Fibroblast of lung (primary cell): ENCODE results near the gene MMP23B. TPM values are rescaled to one million over a fixed set of nuclear protein-coding genes. Genes with fewer than 3 reads are reported as not detected.

Experiments used
- DNase-seq, 2 donors: peaks; one replicate each; pipeline versions ENCODE4 v3.0.0 to v3.0.0-alpha.2; 2010; ENCODE audit warnings: low read depth in 2 of 2
- H2AFZ ChIP-seq: 2 replicates; pipeline ENCODE4 v1.5.1; 2012; ENCODE audit warnings: low read length, control low read depth, inconsistent platforms
- H3K27ac ChIP-seq: 2 replicates; pipeline ENCODE4 v1.5.1; 2011; ENCODE audit warnings: low read length, control low read depth; ENCODE audit not compliant: insufficient read depth
- H3K27me3 ChIP-seq: 2 replicates; pipeline ENCODE4 v1.5.1; 2011; ENCODE audit warnings: mild to moderate bottlenecking, low read length; ENCODE audit not compliant: control insufficient read depth, insufficient read depth
- H3K36me3 ChIP-seq: 2 replicates; pipeline ENCODE4 v1.5.1; 2011; ENCODE audit warnings: low read length; ENCODE audit not compliant: control insufficient read depth, insufficient read depth
- H3K4me1 ChIP-seq: 2 replicates; pipeline ENCODE4 v1.5.1; 2011; ENCODE audit warnings: low read length; ENCODE audit not compliant: control insufficient read depth, insufficient read depth; ENCODE audit errors: extremely low read depth
- H3K4me2 ChIP-seq: 2 replicates; pipeline ENCODE4 v1.5.1; 2011; ENCODE audit warnings: low read length, control low read depth; ENCODE audit not compliant: insufficient read depth; ENCODE audit errors: extremely low read depth
- H3K4me3 ChIP-seq, 4 experiments: fragments of 200-600 bp in 1 of 4; sonication (generic) in 1 of 4; replicated peaks in 1 of 4; 2 replicates each; pipeline ENCODE4 v1.5.1; 2011 to 2016; ENCODE audit warnings: low read length in 4 of 4, low read depth in 3 of 4, mild to moderate bottlenecking in 3 of 4, control low read depth in 2 of 4, inconsistent platforms in 1 of 4, mixed read lengths in 1 of 4; ENCODE audit not compliant: insufficient read depth in 1 of 4; ENCODE audit errors: control extremely low read depth in 1 of 4
- H3K79me2 ChIP-seq: 2 replicates; pipeline ENCODE4 v1.5.1; 2012; ENCODE audit warnings: mild to moderate bottlenecking, low read length, inconsistent platforms; ENCODE audit not compliant: control insufficient read depth, insufficient read depth
- H3K9ac ChIP-seq: 2 replicates; pipeline ENCODE4 v1.5.1; 2011; ENCODE audit warnings: mild to moderate bottlenecking, low read length, control low read depth; ENCODE audit not compliant: insufficient read depth
- H3K9me3 ChIP-seq: 2 replicates; pipeline ENCODE4 v1.5.1; 2012; ENCODE audit warnings: low read depth, low read length; ENCODE audit not compliant: control insufficient read depth, insufficient read depth
- H4K20me1 ChIP-seq: 2 replicates; pipeline ENCODE4 v1.5.1; 2011; ENCODE audit warnings: low read length; ENCODE audit not compliant: control insufficient read depth, insufficient read depth; ENCODE audit errors: extremely low read depth
- CTCF ChIP-seq, 2 donors: IDR thresholded peaks in 1 of 2; conservative IDR thresholded peaks in 1 of 2; 1 replicate in 1 of 2; 2 replicates in 1 of 2; pipeline ENCODE4 v1.5.1; 2011 to 2012; ENCODE audit warnings: low read length in 2 of 2, control low read depth in 1 of 2, inconsistent platforms in 1 of 2, low read depth in 1 of 2, mild to moderate bottlenecking in 1 of 2
- EZH2 ChIP-seq: IDR thresholded peaks from 2 replicates; pipeline ENCODE4 v1.5.1; 2012; ENCODE audit warnings: low read length, control low read depth, mild to moderate bottlenecking; ENCODE audit errors: missing control alignments
- polyA plus RNA-seq, 2 donors: library from polyadenylated mRNA; depleted of rRNA in 1 of 2; stranded (reverse) in 1 of 2; unstranded in 1 of 2; fragments of >200 nt; gene quantifications; 2 replicates each; pipeline ENCODE4 v1.2.1, GENCODE V29; 2011 to 2012; ENCODE audit warnings: missing spikeins in 1 of 2
- total RNA-seq: library from RNA; depleted of rRNA; stranded (reverse); fragments of >200 nt; gene quantifications from 2 replicates; pipeline ENCODE4 v1.2.1, GENCODE V29; 2014

Gene MMP23B
- total and polyA plus RNA-seq, 2 donors (not counting 1 experiment from before 2014, with no cell fraction given), result 0.89 to 4.6 TPM

DNA sequence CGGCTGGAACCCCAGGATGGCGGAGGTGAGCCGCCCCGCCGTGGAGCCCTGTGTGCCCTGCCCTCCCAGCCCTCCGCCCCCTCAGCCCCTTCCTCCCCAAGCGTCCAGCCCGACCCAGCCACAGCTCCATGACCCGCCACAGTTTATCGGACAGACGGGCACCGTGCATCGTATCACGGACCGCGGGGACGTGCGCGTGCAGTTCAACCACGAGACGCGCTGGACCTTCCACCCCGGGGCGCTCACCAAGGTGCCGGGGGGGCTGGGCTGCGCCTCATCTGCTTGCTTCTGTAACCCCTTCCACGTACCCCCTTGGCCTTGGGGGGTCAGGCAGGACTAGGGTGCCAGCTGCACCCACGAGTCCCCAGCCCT lies 6.6 kb upstream of the MMP23B start:
- no peak for DNase-seq
- Histone ChIP-seq H3K27me3 (no peaks in the 10 kb centered on the region), H3K79me2 (no peaks in the 10 kb centered on the region), H4K20me1 (no peaks in the 10 kb centered on the region), H3K4me1 (no peaks in the 10 kb centered on the region), H3K27ac (no peak overlapping the region), H3K4me2 (no peak overlapping the region), H2AFZ (no peak overlapping the region), H3K4me3 (no peak overlapping the region), H3K9me3 (no peaks in the 10 kb centered on the region), H3K36me3 (peaks cover 8% of the 10 kb centered on the region), H3K9ac (no peak overlapping the region)
- TF ChIP-seq CTCF (conservative IDR thresholded peaks at IDR 0.05 in 1 of 2, IDR thresholded peaks at IDR 0.05 in 1 of 2; ENCODE audit: low read depth in 1 of 2, low read length in 2 of 2) (no peak), EZH2 (no peak)

DNA sequence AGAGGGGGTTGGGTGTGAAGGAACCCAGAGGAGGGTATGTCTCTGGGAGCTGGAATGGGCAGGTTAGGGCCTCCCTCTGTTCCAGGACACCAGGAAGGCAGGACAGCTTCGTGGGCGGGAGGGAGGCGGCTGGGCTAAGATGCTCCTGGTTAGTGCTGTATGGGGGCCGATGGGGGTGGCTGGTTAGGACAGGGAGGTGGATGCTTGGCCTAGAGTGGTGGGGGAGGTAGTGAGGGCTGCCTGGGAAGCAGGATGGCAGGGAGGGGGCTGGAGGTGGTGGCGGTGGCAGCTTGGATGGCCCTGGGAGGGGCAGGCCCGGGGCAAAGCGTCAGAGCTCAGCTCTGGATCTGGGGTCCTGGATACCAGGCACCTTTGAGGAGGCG lies 6.2 kb upstream of the MMP23B start:
- H3K27ac ChIP-seq, result no peak overlapping the region
- no peak overlapping the region for H3K9ac ChIP-seq
- no peaks in the 10 kb centered on the region for H3K4me1 ChIP-seq
- no peaks in the 10 kb centered on the region for H3K79me2 ChIP-seq
- H3K4me3 ChIP-seq, result no peak overlapping the region
- peaks cover 8% of the 10 kb centered on the region for H3K36me3 ChIP-seq
- no peaks in the 10 kb centered on the region for H4K20me1 ChIP-seq
- H3K4me2 ChIP-seq, result no peak overlapping the region
- H3K9me3 ChIP-seq, result no peaks in the 10 kb centered on the region
- TF ChIP-seq EZH2 (no peak), CTCF (conservative IDR thresholded peaks at IDR 0.05 in 1 of 2, IDR thresholded peaks at IDR 0.05 in 1 of 2; ENCODE audit: low read depth in 1 of 2, low read length in 2 of 2) (no peak)
- no peak for DNase-seq
- H2AFZ ChIP-seq, result no peak overlapping the region
- H3K27me3 ChIP-seq, result no peaks in the 10 kb centered on the region

- Histone ChIP-seq H3K4me2 (no peak overlapping the region), H3K36me3 (peaks cover 8% of the 10 kb centered on the region), H4K20me1 (no peaks in the 10 kb centered on the region), H3K9ac (no peak overlapping the region), H3K27me3 (peaks cover 3% of the 10 kb centered on the region), H3K4me3 (no peak overlapping the region), H3K27ac (no peak overlapping the region), H3K4me1 (no peaks in the 10 kb centered on the region), H3K79me2 (no peaks in the 10 kb centered on the region), H3K9me3 (no peaks in the 10 kb centered on the region), H2AFZ (no peak overlapping the region)
- DNase-seq, result no peak
- no peak for TF ChIP-seq EZH2
- no peak for TF ChIP-seq CTCF (conservative IDR thresholded peaks at IDR 0.05 in 1 of 2, IDR thresholded peaks at IDR 0.05 in 1 of 2; ENCODE audit: low read depth in 1 of 2, low read length in 2 of 2)
These were observed 5.5 kb upstream of the MMP23B start for GRCh38 chr1:1626207-1627141.
